HG02884 (cell line): ENCODE measurements around the gene VPS8.

Experiments
- ATAC-seq: cut with Tn5 transposase; IDR thresholded peaks from one replicate; pipeline ENCODE4 v1.9.1; 2021; ENCODE audit warnings: mild to moderate bottlenecking, moderate library complexity; ENCODE audit not compliant: unreplicated experiment

The VPS8 gene

GRCh38 chr3:185046603-185047002 lies 234.6 kb downstream of the VPS8 start:
- ATAC-seq: no peak

- ATAC-seq: no peak
Measured at GRCh38 chr3:185049710-185050109, 237.7 kb downstream of the VPS8 start.

GRCh38 chr3:185051801-185052200 lies 239.8 kb downstream of the VPS8 start:
- ATAC-seq: no peak

- no peak for ATAC-seq
Measured at GRCh38 chr3:185052631-185053030, 240.7 kb downstream of the VPS8 start.

- no peak for ATAC-seq
Measured at GRCh38 chr3:185056908-185057307, 244.9 kb downstream of the VPS8 start.

- no peak for ATAC-seq
Measured at GRCh38 chr3:185057829-185058228, 245.9 kb downstream of the VPS8 start.

- no peak for ATAC-seq
Measured at GRCh38 chr3:185058796-185059195, 246.8 kb downstream of the VPS8 start.

- ATAC-seq: no peak
Measured at GRCh38 chr3:185059766-185060165, 247.8 kb downstream of the VPS8 start.

GRCh38 chr3:185060655-185061054 lies 248.7 kb downstream of the VPS8 start:
- ATAC-seq: no peak

GRCh38 chr3:185062191-185062590 lies 250.2 kb downstream of the VPS8 start:
- ATAC-seq: no peak

GRCh38 chr3:185063431-185063830 lies 251.5 kb downstream of the VPS8 start:
- no peak for ATAC-seq

- no peak for ATAC-seq
Measured at GRCh38 chr3:185065059-185065458, 253.1 kb downstream of the VPS8 start.

- no peak for ATAC-seq
Measured at GRCh38 chr3:185066251-185066650, 254.3 kb downstream of the VPS8 start.

- no peak for ATAC-seq
Measured at GRCh38 chr3:185067173-185067572, 255.2 kb downstream of the VPS8 start.

GRCh38 chr3:185069037-185070030 lies 257.4 kb downstream of the VPS8 start:
- no peak for ATAC-seq

- ATAC-seq: no peak
Measured at GRCh38 chr3:185070491-185071286, 258.7 kb downstream of the VPS8 start.

- ATAC-seq: no peak
Measured at GRCh38 chr3:185071287-185071800, 259.4 kb downstream of the VPS8 start.

- no peak for ATAC-seq
Measured at GRCh38 chr3:185075547-185075946, 263.6 kb downstream of the VPS8 start.

- ATAC-seq: no peak
Measured at GRCh38 chr3:185076219-185076618, 264.3 kb downstream of the VPS8 start.

- no peak for ATAC-seq
Measured at GRCh38 chr3:185079625-185080024, 267.7 kb downstream of the VPS8 start.

GRCh38 chr3:185081521-185081920 lies 269.6 kb downstream of the VPS8 start:
- no peak for ATAC-seq

- no peak for ATAC-seq
Measured at GRCh38 chr3:185082149-185082548, 270.2 kb downstream of the VPS8 start.
